Stimulated activated CD4-positive, alpha-beta T cell treated with anti-CD3 and anti-CD28 coated beads, Interleukin-1b, Interleukin-23, amount 100 ng/mL, for 1 hour (primary cell): ENCODE measurements around the gene FLT4.

Source experiments
- DNase-seq, 2 donors: peaks; one replicate each; pipeline ENCODE4 v3.0.0-alpha.2; 2020; ENCODE audit warnings: low read depth in 2 of 2

The FLT4 gene

GRCh38 chr5:180593446-180594206, 55.8 kb downstream of the FLT4 start:
- DNase-seq: no peak

GRCh38 chr5:180592176-180592575, 57.2 kb downstream of the FLT4 start:
- no peak for DNase-seq

DNA sequence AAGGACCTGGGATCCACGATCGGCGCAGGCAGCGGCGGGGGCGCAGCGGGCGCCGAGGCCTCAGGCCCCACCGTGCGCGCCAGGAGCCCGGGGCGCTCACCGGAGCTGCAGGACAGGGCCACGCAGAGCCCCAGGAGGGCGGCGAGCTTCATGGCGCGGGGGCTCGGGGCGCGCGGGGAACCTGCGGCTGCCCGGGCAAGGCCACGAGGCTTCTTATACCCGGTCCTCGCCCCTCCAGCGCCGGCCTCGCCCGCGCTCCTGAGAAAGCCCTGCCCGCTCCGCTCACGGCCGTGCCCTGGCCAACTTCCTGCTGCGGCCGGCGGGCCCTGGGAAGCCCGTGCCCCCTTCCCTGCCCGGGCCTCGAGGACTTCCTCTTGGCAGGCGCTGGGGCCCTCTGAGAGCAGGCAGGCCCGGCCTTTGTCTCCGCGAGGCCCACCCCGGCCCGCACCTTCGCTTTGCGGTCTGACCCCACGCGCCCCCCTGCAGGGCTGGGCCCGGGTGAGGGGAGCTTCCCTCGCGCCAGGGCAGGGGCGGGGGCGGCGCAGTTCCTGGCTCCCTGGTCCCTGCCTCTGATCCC, 58.0 kb downstream of the FLT4 start, which contains the start of gene SCGB3A1:
SCGB3A1 (minus strand) TSS at position 189 of the 577 bp plus-strand sequence; CDS start at position 152, 37 bp downstream.
- no peak for DNase-seq

DNA sequence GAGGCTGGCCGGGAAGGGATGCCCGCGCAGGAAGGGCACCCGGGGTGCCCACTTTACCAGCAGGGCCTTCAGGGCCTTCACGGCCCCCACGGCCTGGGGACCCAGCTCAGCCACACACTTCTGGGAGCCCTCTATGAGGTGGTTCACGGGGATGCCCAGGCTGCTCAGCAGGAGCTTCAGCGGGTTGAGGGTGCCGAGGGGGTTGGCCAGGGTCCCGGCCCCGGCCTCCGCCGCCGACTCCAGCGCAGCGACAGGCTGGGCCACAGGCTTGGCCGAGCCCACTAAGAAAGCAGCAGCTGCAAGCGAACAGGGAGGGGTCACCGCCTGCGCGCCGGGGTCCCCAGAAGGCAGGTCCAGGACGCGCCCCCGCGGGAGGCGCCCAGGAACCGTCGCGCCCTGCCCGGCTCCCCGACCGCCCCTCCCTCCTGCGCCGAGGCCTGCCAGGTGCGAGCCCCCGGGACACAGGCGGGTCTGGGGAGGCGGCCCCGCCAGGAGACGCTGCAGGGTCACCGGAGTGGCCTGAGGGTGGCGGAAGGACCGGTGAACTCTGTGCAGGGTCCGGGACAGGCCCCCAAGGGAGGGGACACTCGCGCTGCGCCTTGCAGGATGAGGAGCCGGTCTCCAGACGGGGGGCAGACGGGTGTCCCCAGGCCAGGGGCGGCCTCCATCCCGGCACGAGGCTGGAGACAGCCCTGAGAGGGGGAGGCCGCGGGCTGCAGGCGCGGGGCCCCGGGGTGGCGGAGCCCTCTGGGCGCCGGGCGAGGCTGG, 58.7 kb downstream of the FLT4 start:
- no peak for DNase-seq

DNA sequence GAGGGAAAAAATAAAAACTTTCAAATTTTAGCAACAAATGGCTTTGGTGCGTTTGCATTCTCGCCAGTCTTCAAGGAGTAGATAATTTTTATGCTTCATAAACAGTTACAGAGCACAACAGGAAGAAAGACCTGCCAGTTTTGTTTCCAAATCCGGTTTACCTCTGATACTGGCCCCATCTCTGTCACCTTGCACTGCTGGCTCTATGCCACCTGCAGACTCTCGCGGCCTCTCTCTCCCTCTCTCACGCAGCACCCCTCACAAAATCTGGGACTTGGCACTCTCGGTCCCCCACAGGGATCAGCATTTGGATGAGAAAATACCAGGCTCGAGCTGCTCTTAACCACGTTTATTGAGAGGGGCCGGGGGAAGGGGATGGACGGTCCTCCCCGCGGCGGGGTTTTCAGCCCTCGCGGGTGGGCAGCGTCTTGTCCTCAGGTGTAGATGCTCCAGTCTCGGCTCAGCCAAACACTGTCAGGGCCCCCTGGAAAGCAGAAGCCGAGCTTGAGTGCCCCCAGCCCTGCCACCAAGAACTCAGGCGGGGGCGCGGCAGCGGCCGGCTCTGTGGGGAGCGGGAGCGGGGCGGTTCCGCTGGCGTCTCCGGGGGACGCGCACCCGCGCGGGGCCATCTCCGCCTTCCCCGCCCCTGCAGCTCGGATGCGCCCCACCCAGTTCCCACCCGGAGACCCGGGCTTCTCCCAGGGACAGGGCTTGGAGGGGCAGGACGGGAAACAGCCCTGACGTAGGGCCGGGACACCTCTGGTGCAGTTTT, 59.4 kb downstream of the FLT4 start:
- no peak for DNase-seq

DNA sequence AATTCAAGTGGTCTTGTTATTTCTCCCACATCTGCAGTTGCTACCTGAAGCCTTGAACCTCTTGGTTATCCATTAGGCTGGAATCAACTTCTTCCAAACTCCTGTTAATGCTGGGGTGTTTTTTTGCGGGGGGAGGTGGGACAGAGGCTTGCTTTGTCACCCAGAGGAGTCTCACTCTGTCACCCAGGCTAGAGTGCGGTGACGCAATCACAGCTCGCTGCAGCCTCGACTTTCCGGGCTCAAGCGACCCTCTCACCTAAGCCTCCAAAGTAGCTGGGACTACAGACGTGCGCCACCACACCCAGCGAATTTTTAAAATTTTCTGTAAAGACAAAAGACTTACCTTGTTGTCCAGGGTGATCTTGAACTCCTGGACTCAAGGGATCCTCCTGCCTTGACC, 62.5 kb downstream of the FLT4 start:
- DNase-seq: no peak

- no peak for DNase-seq
Observed at GRCh38 chr5:180586204-180586603, 63.2 kb downstream of the FLT4 start.

DNA sequence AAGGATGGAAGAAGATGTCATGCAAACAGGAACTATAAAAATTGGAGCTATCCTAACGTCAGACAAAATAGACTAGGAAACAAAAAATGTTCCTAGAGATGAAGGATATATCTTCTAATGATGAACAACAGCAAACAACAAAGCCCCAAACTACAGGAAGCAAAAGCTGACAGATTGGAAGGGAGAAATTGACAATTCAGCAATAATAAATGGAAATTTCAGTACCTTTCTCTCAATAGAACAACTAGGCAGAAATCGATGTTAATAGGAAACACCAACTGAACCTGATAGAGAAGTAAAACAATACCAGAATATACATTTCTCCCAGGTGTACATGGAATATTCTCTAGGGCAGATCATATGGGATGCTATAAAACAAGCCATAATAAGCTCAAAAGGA, 65.7 kb downstream of the FLT4 start:
- no peak for DNase-seq

- no peak for DNase-seq
Observed at GRCh38 chr5:180580681-180581080, 68.7 kb downstream of the FLT4 start.

GRCh38 chr5:180575571-180575970, 73.8 kb downstream of the FLT4 start:
- no peak for DNase-seq

GRCh38 chr5:180568914-180569313, 80.5 kb downstream of the FLT4 start:
- no peak for DNase-seq

- no peak for DNase-seq
Observed at GRCh38 chr5:180563994-180564393, 85.4 kb downstream of the FLT4 start.

DNA sequence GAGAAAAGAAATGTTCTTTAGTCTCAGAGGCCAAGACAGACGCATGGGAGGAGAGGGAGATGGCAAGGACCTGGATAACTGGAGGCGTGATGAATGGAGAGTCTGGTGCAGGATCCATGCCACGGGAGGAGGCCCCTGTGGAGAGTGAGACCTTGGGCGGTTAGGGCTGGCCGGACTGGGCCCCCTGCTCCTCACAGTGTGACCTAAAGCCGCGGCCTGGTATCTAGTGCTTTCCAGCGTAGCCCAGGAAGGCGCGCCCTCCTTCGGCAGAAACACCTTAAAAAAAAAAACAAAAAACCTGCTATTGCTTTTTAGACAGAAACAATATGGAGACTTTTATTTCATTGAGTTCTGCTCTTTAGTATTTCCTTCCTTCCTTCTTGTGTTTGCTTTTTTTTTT, 91.2 kb downstream of the FLT4 start:
- DNase-seq: no peak

- DNase-seq: no peak
Observed at GRCh38 chr5:180557217-180557809, 92.1 kb downstream of the FLT4 start.

GRCh38 chr5:180555168-180555921, 94.1 kb downstream of the FLT4 start:
- no peak for DNase-seq

DNA sequence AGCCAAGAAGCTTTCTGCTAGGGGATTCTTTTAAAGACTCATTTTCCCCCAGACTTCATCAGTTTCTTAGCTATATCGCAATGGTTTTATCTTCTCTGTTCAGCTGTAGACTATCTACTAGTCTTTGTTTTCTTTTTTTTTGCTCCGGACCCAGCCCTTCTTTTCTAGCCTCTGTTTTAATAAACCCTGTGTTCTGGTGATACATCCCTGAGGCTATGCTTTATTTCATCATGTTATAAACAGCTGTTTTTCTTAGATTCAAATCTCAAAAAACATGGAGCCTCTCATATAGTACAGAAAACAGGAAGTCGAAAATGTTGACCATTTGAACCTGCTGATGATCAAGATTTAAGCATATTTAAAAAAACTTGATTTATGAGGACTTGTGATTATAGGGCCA, 95.9 kb downstream of the FLT4 start:
- no peak for DNase-seq
